HepG2 (cell line): ENCODE measurements around the gene SRSF1. TPM values are rescaled to one million over a fixed set of nuclear protein-coding genes. Genes with fewer than 3 reads are reported as not detected.

ENCODE experiments used
- BCL3 ChIP-seq: sonication (generic); formaldehyde crosslinking; IDR thresholded peaks from 2 replicates; pipeline ENCODE4 v1.5.1; 2020; ENCODE audit warnings: mild to moderate bottlenecking, missing genetic modification reagents, moderate library complexity
- CENPBD1 ChIP-seq: sonication (generic); formaldehyde crosslinking; IDR thresholded peaks from 2 replicates; pipeline ENCODE4 v1.8.0; 2022; ENCODE audit warnings: missing genetic modification reagents, low read depth, mild to moderate bottlenecking, borderline replicate concordance
- EP300 ChIP-seq, 3 experiments: sonication (generic) in 1 of 3; formaldehyde crosslinking in 1 of 3; IDR thresholded peaks; 2 replicates each; pipeline versions ENCODE4 v1.5.1 to v1.6.1; 2011 to 2020; ENCODE audit warnings: low read depth in 2 of 3, low read length in 2 of 3, borderline replicate concordance in 1 of 3, improper control_type of control experiment in 1 of 3, mild to moderate bottlenecking in 1 of 3, missing genetic modification reagents in 1 of 3, moderate library complexity in 1 of 3
- FOSL2 ChIP-seq: sonication (generic); formaldehyde crosslinking; IDR thresholded peaks from 2 replicates; pipeline ENCODE4 v1.4.0; 2020; ENCODE audit warnings: missing genetic modification reagents
- HCFC1 ChIP-seq: fragments of 150-350 bp; IDR thresholded peaks from 2 replicates; pipeline ENCODE4 v1.6.1; 2014; ENCODE audit warnings: low read depth, low read length
- IKZF4 ChIP-seq: sonication (generic); formaldehyde crosslinking; IDR thresholded peaks from 2 replicates; pipeline ENCODE4 v1.5.1; 2020; ENCODE audit warnings: borderline replicate concordance, mild to moderate bottlenecking, low read depth, missing genetic modification reagents; ENCODE audit errors: not compliant biosample characterization
- KMT2A ChIP-seq: sonication (generic); formaldehyde crosslinking; IDR thresholded peaks from 2 replicates; pipeline ENCODE4 v1.4.0; 2020; ENCODE audit warnings: missing genetic modification reagents
- LBX2 ChIP-seq: sonication (generic); formaldehyde crosslinking; IDR thresholded peaks from 2 replicates; pipeline ENCODE4 v1.5.0; 2020; ENCODE audit warnings: missing genetic modification reagents, mild to moderate bottlenecking, borderline replicate concordance
- LCORL ChIP-seq, 2 experiments: fragments of 450-650 bp in 1 of 2; sonication (generic) in 1 of 2; formaldehyde crosslinking in 1 of 2; IDR thresholded peaks; 2 replicates each; pipeline versions ENCODE4 v1.5.0 to v1.6.1; 2017 to 2020; ENCODE audit warnings: antibody characterized with exemption in 1 of 2, missing genetic modification reagents in 1 of 2
- MAZ ChIP-seq, 2 experiments: sonication (generic) in 1 of 2; formaldehyde crosslinking in 1 of 2; IDR thresholded peaks; 2 replicates each; pipeline versions ENCODE4 v1.5.0 to v1.6.1; 2012 to 2020; ENCODE audit warnings: low read depth in 2 of 2, mild to moderate bottlenecking in 2 of 2, borderline replicate concordance in 1 of 2, improper control_type of control experiment in 1 of 2, low read length in 1 of 2, missing genetic modification reagents in 1 of 2, moderate library complexity in 1 of 2
- NFIB ChIP-seq: sonication (generic); formaldehyde crosslinking; IDR thresholded peaks from 2 replicates; pipeline ENCODE4 v1.9.0; 2021; ENCODE audit warnings: missing genetic modification reagents, mild to moderate bottlenecking, borderline replicate concordance
- NR1H2 ChIP-seq: sonication (generic); formaldehyde crosslinking; IDR thresholded peaks from 2 replicates; pipeline ENCODE4 v1.8.1; 2022; ENCODE audit warnings: low read depth, missing genetic modification reagents, borderline replicate concordance
- RCOR2 ChIP-seq: IDR thresholded peaks from 2 replicates; pipeline ENCODE4 v1.6.1; 2016; ENCODE audit warnings: missing biosample characterization, missing genetic modification reagents
- REL ChIP-seq: sonication (generic); formaldehyde crosslinking; conservative IDR thresholded peaks from 2 replicates; pipeline ENCODE4 v1.8.0; 2022; ENCODE audit warnings: mild to moderate bottlenecking, missing genetic modification reagents, moderate library complexity
- SSRP1 ChIP-seq: IDR thresholded peaks from 2 replicates; pipeline ENCODE4 v1.6.1; 2016; ENCODE audit warnings: control low read depth
- THAP11 ChIP-seq: IDR thresholded peaks from 2 replicates; pipeline ENCODE4 v1.6.1; 2016; ENCODE audit warnings: missing biosample characterization, missing genetic modification reagents
- ZNF225 ChIP-seq: sonication (generic); formaldehyde crosslinking; IDR thresholded peaks from 2 replicates; pipeline ENCODE4 v1.4.0; 2020; ENCODE audit warnings: mild to moderate bottlenecking, missing genetic modification reagents
- ZNF296 ChIP-seq: sonication (generic); formaldehyde crosslinking; conservative IDR thresholded peaks from 2 replicates; pipeline ENCODE4 v1.5.0; 2020; ENCODE audit warnings: mild to moderate bottlenecking, missing genetic modification reagents
- ZNF326 ChIP-seq: sonication (generic); formaldehyde crosslinking; IDR thresholded peaks from 2 replicates; pipeline ENCODE4 v1.4.0; 2020; ENCODE audit warnings: missing genetic modification reagents, borderline replicate concordance
- ZNF33A ChIP-seq: sonication (generic); formaldehyde crosslinking; IDR thresholded peaks from 2 replicates; pipeline ENCODE4 v1.5.1; 2020; ENCODE audit warnings: missing genetic modification reagents, mild to moderate bottlenecking, moderate library complexity, borderline replicate concordance
- ZNF343 ChIP-seq: sonication (generic); formaldehyde crosslinking; IDR thresholded peaks from 2 replicates; pipeline ENCODE4 v1.4.0; 2020; ENCODE audit warnings: mild to moderate bottlenecking, missing genetic modification reagents
- ZNF451 ChIP-seq: sonication (generic); formaldehyde crosslinking; IDR thresholded peaks from 2 replicates; pipeline ENCODE4 v1.5.0; 2020; ENCODE audit warnings: mild to moderate bottlenecking, missing genetic modification reagents
- ZNF576 ChIP-seq: sonication (generic); formaldehyde crosslinking; IDR thresholded peaks from 2 replicates; pipeline ENCODE4 v1.4.0; 2020; ENCODE audit warnings: mild to moderate bottlenecking, missing genetic modification reagents
- ZZZ3 ChIP-seq: sonication (generic); formaldehyde crosslinking; IDR thresholded peaks from 2 replicates; pipeline ENCODE4 v1.4.0; 2020; ENCODE audit warnings: missing genetic modification reagents, mild to moderate bottlenecking, borderline replicate concordance
- polyA plus RNA-seq, 8 experiments: library from polyadenylated mRNA; depleted of rRNA in 3 of 8; stranded (reverse) in 7 of 8; unstranded in 1 of 8; fragments of >200 nt; fragmentation: Illumina TruSeq in 4 of 8; extraction: Trizol in 4 of 8; gene quantifications; 2 replicates each; pipeline versions ENCODE4 v1.2.1 to v1.2.3, GENCODE V29; 2011 to 2016; ENCODE audit warnings: low read depth in 4 of 8, missing spikeins in 1 of 8, mixed read lengths in 1 of 8; ENCODE audit not compliant: insufficient read depth in 1 of 8
- total RNA-seq, 5 experiments: library from RNA; depleted of rRNA; stranded (reverse); fragments of >200 nt; fragmentation: Illumina TruSeq; extraction: Trizol; gene quantifications; 2 replicates each; pipeline ENCODE4 v1.2.3, GENCODE V29; 2016; ENCODE audit warnings: low read depth in 1 of 5

Gene SRSF1
- total and polyA plus RNA-seq, 2 of the 13 experiments (the other 11 are each of a cell fraction or from before 2014, with no cell fraction given), result 142 to 445 TPM

- TF ChIP-seq LBX2 (CRISPR knock-in tag) (no peak), FOSL2 (no peak), ZZZ3 (CRISPR knock-in tag) (no peak), BCL3 (CRISPR knock-in tag) (no peak), KMT2A (CRISPR knock-in tag) (no peak), SSRP1 (CRISPR knock-in tag) (no peak), RCOR2 (CRISPR knock-in tag) (no peak), REL (CRISPR knock-in tag) (no peak), LCORL (IDR thresholded peaks at IDR 0.05) (no peak), LCORL (CRISPR knock-in tag; IDR thresholded peaks at IDR 0.05) (peak; percentile 7; the same call in 1 of the 2 replicates), ZNF343 (CRISPR knock-in tag) (no peak), ZNF326 (CRISPR knock-in tag) (no peak), ZNF33A (CRISPR knock-in tag) (no peak), ZNF225 (CRISPR knock-in tag) (no peak), NFIB (CRISPR knock-in tag) (no peak), MAZ (IDR thresholded peaks at IDR 0.05; ENCODE audit: borderline replicate concordance, low read depth, low read length) (no peak), MAZ (CRISPR knock-in tag; IDR thresholded peaks at IDR 0.05; ENCODE audit: low read depth) (no peak), ZNF296 (no peak), HCFC1 (no peak), EP300 (IDR thresholded peaks at IDR 0.05; ENCODE audit: low read depth in 2 of 2, low read length in 2 of 2) (no peak), EP300 (CRISPR knock-in tag; IDR thresholded peaks at IDR 0.05; ENCODE audit: borderline replicate concordance) (no peak), CENPBD1 (CRISPR knock-in tag) (no peak), IKZF4 (CRISPR knock-in tag) (no peak), ZNF576 (CRISPR knock-in tag) (no peak), NR1H2 (CRISPR knock-in tag) (no peak), THAP11 (CRISPR knock-in tag) (no peak), ZNF451 (no peak)
Measured at GRCh38 chr17:57953705-57954396, 53.2 kb downstream of the SRSF1 start (continued).
